Limb (tissue), 2 donors: ENCODE data around the gene SLC6A17.

Experiments
- DNase-seq, 2 donors: peaks; one replicate each; pipeline ENCODE4 v3.0.0-alpha.2; 2016; ENCODE audit errors: extremely low spot score in 2 of 2

Gene SLC6A17

GRCh38 chr1:110239441-110240430, 89.4 kb downstream of the SLC6A17 start:
- DNase-seq, result peak in 1 of 2 donors; percentile 55

GRCh38 chr1:110240476-110241210, 90.3 kb downstream of the SLC6A17 start:
- no peak for DNase-seq

GRCh38 chr1:110241516-110241915, 91.2 kb downstream of the SLC6A17 start:
- DNase-seq, result no peak

GRCh38 chr1:110242062-110242461, 91.8 kb downstream of the SLC6A17 start:
- no peak for DNase-seq

GRCh38 chr1:110242731-110243130, 92.4 kb downstream of the SLC6A17 start:
- DNase-seq, result no peak

- no peak for DNase-seq
These were observed 92.9 kb downstream of the SLC6A17 start for GRCh38 chr1:110243146-110243545.

- no peak for DNase-seq
These were observed 93.3 kb downstream of the SLC6A17 start for GRCh38 chr1:110243574-110243973.

- no peak for DNase-seq
These were observed 95.8 kb downstream of the SLC6A17 start for GRCh38 chr1:110245876-110246620.

- DNase-seq, result no peak
These were observed 98.5 kb downstream of the SLC6A17 start for GRCh38 chr1:110248746-110249145.

- DNase-seq, result peak in 1 of 2 donors; percentile 35
These were observed 99.0 kb downstream of the SLC6A17 start for GRCh38 chr1:110249256-110249655.

- peak in 1 of 2 donors; percentile 4 for DNase-seq
These were observed 99.7 kb downstream of the SLC6A17 start for GRCh38 chr1:110250008-110250407.

GRCh38 chr1:110250749-110251148, 100.5 kb downstream of the SLC6A17 start:
- no peak for DNase-seq
